ENCODE measurements around the gene RING1. TPM values are rescaled to one million over a fixed set of nuclear protein-coding genes. Genes with fewer than 3 reads are reported as not detected.

RING1 gene
- total and polyA plus RNA-seq, 10 of the 15 experiments (the other 5 are each of a cell fraction or from before 2014, with no cell fraction given): 2.0 to 27.2 (median 15.8) TPM

GRCh38 chr6:33254591-33254990 lies 46.3 kb downstream of the RING1 start:
- no peaks in the 10 kb centered on the region for H3K9me3 ChIP-seq (replicated peaks; ENCODE audit: control insufficient read depth, insufficient read depth, low read length)
- SMC1A ChIA-PET (ENCODE audit: uncharacterized antibody, unreplicated experiment): no interaction called here
- CTCF ChIA-PET: interaction anchor here (0.6 to 1.2 kb wide), 2 partner anchors 9 to 255 kb away, joined by 3 to 4 read pairs; no protein-coding TSS in a partner anchor
- WGBS (ENCODE audit: insufficient coverage, insufficient replicate concordance, low lambda C conversion rate, missing lambda C conversion rate): 96% methylated on average over 4 of the region's 4 CpGs
- peaks cover 6% of the 10 kb centered on the region; the same call in 1 of the 2 replicates for H3K4me1 ChIP-seq (ENCODE audit: control insufficient read depth, insufficient read depth, low read length)
- no peak overlapping the region for H3K27ac ChIP-seq (ENCODE audit: control insufficient read depth, insufficient read depth)
- H3K27me3 ChIP-seq (replicated peaks in 1 of 2; ENCODE audit: control insufficient read depth in 2 of 2, insufficient read depth in 2 of 2, low read length in 1 of 2): no peaks in the 10 kb centered on the region
- peaks cover 11% of the 10 kb centered on the region for H3K79me2 ChIP-seq (ENCODE audit: control insufficient read depth, insufficient read depth, low read length)
- in situ Hi-C loops (cut with MboI): no loop called here
- no peak for TF ChIP-seq WRNIP1 (IDR thresholded peaks at IDR 0.05; ENCODE audit: borderline replicate concordance, low read depth, low read length)
- TF ChIP-seq ZSCAN29 (IDR thresholded peaks at IDR 0.05): no peak
- TF ChIP-seq MAX (IDR thresholded peaks at IDR 0.05; ENCODE audit: low read depth, low read length): no peak
- no peak for TF ChIP-seq IRF3 (IDR thresholded peaks at IDR 0.05)
- no peak for TF ChIP-seq DPF2 (IDR thresholded peaks at IDR 0.05)
- TF ChIP-seq BCL3 (IDR thresholded peaks at IDR 0.05; ENCODE audit: borderline replicate concordance, insufficient read depth, low read depth, low read length, poor library complexity, severe bottlenecking): no peak
- no peak for TF ChIP-seq NFYB (IDR thresholded peaks at IDR 0.05; ENCODE audit: insufficient read depth, low read depth, low read length)
- TF ChIP-seq STAT3 (IDR thresholded peaks at IDR 0.05; ENCODE audit: low read depth, low read length): no peak
- TF ChIP-seq EP300 (IDR thresholded peaks at IDR 0.05; ENCODE audit: borderline replicate concordance in 1 of 2, control insufficient read depth in 1 of 2, low read depth in 2 of 2, low read length in 2 of 2): no peak
- TF ChIP-seq SMC3 (IDR thresholded peaks at IDR 0.05; ENCODE audit: borderline replicate concordance, low read length): no peak
- TF ChIP-seq SRF (IDR thresholded peaks at IDR 0.05; ENCODE audit: low read depth in 2 of 2, low read length in 2 of 2): no peak
- no TSS peak for BruUV-seq (replicated peaks)
- POLR2A ChIA-PET: interaction anchor here (0.5 to 1.9 kb wide), 3 partner anchors 17 to 78 kb away, joined by 4 to 9 read pairs (median 6); partner anchors contain the start of genes RPS18 and VPS52
- peaks cover 2 to 16% of the 10 kb centered on the region in 2 experiments; a peak in 3 of 4 replicates for H3K36me3 ChIP-seq (ENCODE audit: control insufficient read depth in 2 of 2, insufficient read depth in 2 of 2, low read length in 1 of 2)
- no peaks in the 10 kb centered on the region for H4K20me1 ChIP-seq (ENCODE audit: control insufficient read depth, insufficient read depth)
- ATAC-seq (no peak), DNase-seq (ENCODE audit: low read depth, low spot score) (no peak), FAIRE-seq (no peak)
- intact Hi-C loops (cut with micrococcal nuclease; ENCODE audit: unreplicated experiment): no loop called here
- H3K4me3 ChIP-seq: no peak overlapping the region
- RAD21 ChIA-PET (ENCODE audit: unreplicated experiment): no interaction called here
- no peak overlapping the region for H3K4me2 ChIP-seq (ENCODE audit: control insufficient read depth, insufficient read depth)
- H3K9ac ChIP-seq (ENCODE audit: control insufficient read depth, insufficient read depth, low read length): no peak overlapping the region
- no peak overlapping the region for H2AFZ ChIP-seq (ENCODE audit: control insufficient read depth, low read depth, low read length)
